ENCODE measurements around the gene CSMD2.

The CSMD2 gene

GRCh38 chr1:33852711-33853110 is 312.3 kb downstream of the CSMD2 start:
- no peak for DNase-seq (ENCODE audit: low spot score)

- no peak for DNase-seq (ENCODE audit: low spot score)
Observed at GRCh38 chr1:33850481-33850880, 314.5 kb downstream of the CSMD2 start.

DNA sequence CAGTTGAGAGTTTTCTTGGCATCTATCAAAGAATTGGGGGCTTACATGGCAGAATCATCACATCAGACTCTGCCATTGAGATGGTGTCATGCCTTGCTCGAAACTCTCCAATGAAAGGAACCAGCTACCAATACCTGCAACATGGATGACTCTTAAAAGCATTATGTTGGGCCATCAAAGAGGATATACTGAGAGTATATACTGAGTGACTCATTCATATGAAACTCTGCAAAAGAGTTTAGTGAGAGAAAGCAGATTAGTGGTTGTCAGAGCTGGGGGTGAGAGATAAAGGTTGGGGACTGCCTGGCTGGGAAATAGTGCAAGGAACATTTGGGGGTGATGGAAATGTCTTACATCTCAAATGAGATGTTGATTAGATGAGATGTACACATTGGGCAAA is 315.8 kb downstream of the CSMD2 start:
- no peak for DNase-seq (ENCODE audit: low spot score)

DNA sequence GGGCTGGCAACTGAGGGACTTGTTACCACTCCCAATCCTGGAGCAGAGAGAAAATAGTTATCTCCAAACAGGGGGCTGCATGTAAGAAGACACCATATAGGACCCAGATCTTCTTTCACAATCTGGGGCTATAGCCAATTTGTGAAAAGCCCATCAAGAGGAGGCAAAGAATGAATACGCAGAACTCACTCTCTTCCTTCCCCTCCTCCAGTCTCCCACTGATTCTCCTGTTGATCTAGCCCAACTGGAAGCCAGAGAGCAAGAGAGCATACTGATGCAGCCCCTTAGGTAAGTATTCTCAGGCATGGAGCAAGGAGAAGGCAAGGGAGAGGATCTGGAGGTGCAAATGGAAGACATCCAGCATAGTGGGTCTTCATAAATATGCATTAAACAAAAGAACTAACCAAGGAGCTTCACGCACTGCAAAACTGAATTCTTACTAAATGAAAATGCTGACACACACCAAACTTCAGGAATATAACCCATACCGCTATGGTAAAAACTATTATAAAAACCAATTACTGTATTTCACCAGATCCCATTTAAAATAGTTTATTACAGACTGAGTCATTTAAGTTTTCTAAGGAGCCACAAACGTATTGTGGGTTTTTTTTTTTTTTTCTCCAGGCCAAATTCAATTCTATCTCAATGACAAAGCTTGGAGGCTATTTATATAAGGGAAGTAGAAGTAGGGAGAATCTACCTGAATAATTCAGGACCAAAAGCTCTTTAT is 316.7 kb downstream of the CSMD2 start:
- no peak for DNase-seq (ENCODE audit: low spot score)

- DNase-seq (ENCODE audit: low spot score), result no peak
Observed at GRCh38 chr1:33846861-33847260, 318.2 kb downstream of the CSMD2 start.

GRCh38 chr1:33844166-33844565 is 320.9 kb downstream of the CSMD2 start:
- no peak for DNase-seq (ENCODE audit: low spot score)

GRCh38 chr1:33842348-33842747 is 322.7 kb downstream of the CSMD2 start:
- DNase-seq (ENCODE audit: low spot score), result no peak

- no peak for DNase-seq (ENCODE audit: low spot score)
Observed at GRCh38 chr1:33841494-33841893, 323.5 kb downstream of the CSMD2 start.

GRCh38 chr1:33837635-33838034 is 327.4 kb downstream of the CSMD2 start:
- DNase-seq (ENCODE audit: low spot score), result no peak

- no peak for DNase-seq (ENCODE audit: low spot score)
Observed at GRCh38 chr1:33836911-33837310, 328.1 kb downstream of the CSMD2 start.

DNA sequence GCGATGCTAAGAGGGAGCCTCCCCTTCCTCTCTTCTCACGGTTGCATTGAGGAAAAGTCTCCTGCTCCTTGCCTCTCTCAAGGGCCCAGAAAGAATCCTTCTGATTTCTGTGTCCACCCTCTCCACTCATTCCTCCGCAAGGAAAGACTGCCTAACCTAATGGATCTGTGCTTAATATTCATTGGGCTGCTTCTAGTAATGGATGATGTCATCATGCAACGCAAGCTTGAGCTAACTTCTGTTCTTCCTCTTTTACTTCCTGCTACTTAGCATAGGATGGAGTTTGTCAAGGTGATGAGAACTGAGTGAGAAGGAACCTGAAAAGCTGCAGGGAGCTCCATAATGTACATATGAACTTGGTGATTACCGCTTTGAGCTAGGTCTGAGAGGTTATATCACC is 336.4 kb downstream of the CSMD2 start:
- no peak for DNase-seq (ENCODE audit: low spot score)

- no peak for DNase-seq (ENCODE audit: low spot score)
Observed at GRCh38 chr1:33828059-33828458, 337.0 kb downstream of the CSMD2 start.

DNA sequence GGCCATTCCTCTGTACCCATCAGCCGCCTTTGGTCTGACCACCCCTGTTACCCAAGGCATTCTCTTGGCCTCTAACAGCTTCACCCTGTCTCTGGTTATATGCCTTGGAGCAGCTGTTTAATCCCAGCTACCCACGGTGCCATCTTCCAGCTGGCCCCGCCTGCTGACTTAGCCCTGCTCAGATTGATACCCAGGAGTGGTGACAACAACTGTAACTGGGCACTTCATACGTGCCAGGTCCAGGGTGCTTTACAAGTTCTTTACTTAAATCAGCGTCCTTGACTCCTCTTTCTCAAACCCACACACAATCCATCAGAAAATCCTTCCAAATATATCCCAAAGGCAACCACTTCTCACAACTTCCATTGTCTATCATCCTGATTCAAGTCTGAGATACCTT is 338.3 kb downstream of the CSMD2 start:
- peak; percentile 18 for DNase-seq (ENCODE audit: low spot score)

GRCh38 chr1:33826311-33826710 is 338.7 kb downstream of the CSMD2 start:
- DNase-seq (ENCODE audit: low spot score), result no peak

DNA sequence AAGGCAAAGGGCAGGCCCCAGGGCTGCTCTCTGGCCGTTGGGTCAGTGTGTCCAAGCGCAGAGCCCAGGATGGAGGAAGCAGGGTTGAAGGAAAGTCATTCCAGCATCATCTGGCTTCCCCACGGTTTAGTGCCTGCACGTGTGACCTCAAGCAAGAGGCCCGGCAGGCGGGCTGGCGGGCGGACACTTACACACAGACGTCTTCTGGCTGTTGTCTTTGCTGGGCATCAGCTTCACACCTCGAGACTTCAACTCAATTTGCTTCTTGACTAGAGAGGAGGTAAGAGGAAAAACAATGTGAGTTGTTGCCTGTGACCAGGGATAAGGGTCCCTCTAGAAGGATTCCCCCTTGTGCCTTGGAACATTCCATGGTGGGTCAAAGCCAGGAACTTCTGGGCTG is 339.5 kb downstream of the CSMD2 start:
- no peak for DNase-seq (ENCODE audit: low spot score)

DNA sequence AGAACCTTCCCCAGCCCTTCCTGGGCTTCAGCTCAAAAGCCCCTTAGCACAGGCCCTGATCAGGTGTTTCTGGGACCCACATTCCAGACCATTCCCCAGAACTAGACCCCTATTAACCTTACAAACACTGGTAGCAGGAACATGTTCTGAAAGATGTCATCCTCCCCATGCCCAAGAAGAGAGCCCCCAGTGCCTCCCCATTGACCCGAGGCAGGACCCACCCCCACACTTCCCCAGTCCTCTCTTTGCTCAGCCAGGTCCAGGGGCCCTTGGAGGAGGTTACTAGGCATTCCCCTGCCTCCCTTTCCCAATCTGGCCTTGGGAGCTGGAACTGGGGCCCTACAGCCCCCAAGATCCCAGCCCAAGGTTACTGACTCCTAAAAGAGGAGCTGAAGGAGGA is 340.1 kb downstream of the CSMD2 start:
- peak; percentile 17 for DNase-seq (ENCODE audit: low spot score)

DNA sequence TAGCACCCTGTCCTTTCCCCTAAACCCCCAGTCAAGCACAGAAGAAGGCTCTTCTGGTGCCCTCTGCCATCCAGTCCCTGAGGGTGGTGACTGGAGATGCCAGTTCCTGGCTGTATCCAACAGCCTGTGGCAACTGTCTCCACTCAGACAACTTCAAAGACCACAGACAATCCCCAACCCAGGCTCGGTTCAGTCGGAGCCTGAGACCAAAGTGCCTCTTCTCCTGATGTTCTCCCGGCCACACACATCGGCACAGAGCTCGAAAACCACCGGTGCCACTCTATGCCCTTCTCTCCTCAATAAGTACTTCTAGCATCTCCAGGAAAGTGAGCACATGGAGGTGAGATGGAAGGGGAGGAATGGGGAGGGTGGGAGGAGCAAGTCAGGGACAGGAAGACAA is 340.7 kb downstream of the CSMD2 start:
- peak; percentile 21 for DNase-seq (ENCODE audit: low spot score)

DNA sequence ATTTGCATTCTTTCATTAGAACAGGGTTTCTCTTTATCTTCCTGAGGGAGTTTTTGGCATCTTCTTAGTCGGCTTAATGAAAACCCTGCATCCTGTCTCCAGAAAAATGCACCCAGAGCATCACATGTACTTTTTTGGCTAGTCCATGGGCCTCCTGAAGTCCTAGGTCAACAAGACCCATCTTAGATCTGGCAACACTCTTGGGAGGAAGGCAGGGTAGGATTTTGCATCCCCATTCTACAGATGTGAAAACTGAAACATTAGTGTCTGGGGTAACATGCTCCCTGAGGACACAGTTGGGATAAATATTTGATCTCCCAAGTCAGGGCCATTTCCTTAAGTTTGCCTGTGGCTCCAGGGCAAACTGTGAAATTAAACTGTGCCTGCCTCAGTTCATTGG is 341.2 kb downstream of the CSMD2 start:
- no peak for DNase-seq (ENCODE audit: low spot score)

DNA sequence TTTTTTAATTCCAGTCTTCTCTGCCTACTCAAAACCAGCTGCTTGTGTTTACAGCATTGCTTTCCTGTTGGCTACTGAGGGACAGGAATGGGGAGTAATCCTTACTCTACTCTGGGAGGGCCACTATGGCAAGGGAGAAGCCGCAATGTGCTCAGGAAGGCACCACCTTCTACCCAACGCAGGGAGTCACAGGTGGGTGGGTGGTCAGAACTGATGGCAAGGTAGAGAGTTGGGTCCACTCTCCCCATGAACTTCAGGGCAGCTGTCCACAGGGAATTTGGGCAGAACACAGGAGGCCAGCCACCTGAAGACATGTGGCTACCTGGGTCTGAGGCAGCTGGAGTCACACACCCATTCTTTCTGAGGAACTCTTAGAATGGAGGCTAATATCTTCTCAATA is 341.6 kb downstream of the CSMD2 start:
- DNase-seq (ENCODE audit: low spot score), result peak; percentile 11

DNA sequence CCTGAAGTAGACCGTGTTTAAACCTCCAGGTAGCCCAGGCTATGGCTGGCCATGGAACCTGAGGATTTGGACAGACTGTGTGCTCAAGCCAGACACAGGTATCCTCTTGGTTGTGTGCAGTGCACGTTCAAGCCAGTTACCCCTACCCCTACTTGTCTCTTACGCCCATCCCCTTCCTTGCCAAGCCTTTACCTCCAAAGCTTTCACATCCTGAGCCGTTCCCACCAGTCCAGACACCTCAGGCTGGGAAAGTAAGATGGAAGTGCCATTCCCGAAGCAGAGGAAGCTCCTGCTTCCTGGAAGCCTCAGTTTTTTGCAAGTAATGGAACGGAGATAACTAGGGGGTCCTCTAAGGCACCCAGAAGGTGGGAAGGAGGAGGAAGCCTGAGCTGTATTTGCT is 342.6 kb downstream of the CSMD2 start:
- no peak for DNase-seq (ENCODE audit: low spot score)

DNA sequence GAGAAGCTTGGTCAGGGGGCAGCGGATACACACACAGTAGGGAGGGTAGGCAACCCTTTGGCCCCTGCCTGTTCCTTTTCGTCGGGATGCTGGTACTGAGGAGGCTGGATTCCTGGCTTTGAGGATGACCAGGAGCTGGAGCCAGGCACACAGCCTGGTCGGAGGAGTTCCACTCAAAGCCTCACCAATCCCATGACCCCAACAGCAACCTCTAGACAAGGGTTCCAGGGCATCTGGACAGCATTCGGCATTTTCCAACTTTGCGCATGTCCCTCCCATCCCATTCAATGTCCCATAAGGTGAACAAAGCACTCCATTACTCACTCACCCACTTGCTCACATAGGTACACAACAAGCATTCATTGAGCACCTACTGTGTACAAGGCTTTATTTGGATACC is 343.7 kb downstream of the CSMD2 start:
- DNase-seq (ENCODE audit: low spot score), result peak; percentile 12

GRCh38 chr1:33820804-33821203 is 344.2 kb downstream of the CSMD2 start:
- peak; percentile 37 for DNase-seq (ENCODE audit: low spot score)

GRCh38 chr1:33819913-33820311 is 345.1 kb downstream of the CSMD2 start:
- DNase-seq (ENCODE audit: low spot score), result peak; percentile 3

DNA sequence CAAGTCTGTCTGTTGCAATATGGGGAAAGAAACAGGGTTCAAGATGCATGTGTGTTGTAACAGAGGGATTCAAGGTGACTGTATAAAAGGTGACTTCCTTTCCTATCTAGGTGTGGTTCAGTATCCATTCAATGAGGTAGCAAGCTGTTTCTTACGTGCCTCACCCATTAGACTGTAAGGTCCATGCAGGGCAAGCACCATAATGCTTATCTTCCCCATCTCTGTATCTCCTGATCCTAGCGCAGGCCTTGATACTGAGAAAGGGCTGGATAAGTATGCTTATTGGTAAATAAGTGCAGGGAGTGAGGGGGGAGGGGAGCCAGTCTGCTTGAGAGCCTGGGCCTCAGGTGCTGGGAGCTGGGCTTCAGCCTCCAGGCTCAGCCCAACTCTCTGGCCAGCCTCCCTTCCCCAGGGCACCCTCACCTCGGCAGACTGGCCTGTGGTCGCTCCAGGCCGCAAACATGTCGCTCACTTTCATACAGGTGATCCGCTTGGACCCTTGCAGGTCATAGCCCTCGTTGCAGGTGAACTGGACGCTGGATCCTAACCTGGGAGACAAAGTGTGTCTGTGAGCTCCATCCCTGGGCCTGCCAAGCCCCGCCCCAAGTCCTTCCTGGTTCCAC is 345.6 kb downstream of the CSMD2 start:
- DNase-seq (ENCODE audit: low spot score), result peak; percentile 21
